GM11168 (cell line): ENCODE measurements around the gene FBXO5.

Source experiments
- in situ Hi-C: fragments of 300-500 bp; cut with MboI; formaldehyde crosslinking; loops from one replicate; pipeline ENCODE4 v1.12.0; 2022; ENCODE audit warnings: low sequenced_read_pairs; ENCODE audit not compliant: unreplicated experiment

The FBXO5 gene

GRCh38 chr6:152959333-152959732, 23.5 kb downstream of the FBXO5 start:
- in situ Hi-C loops: no loop called here

- in situ Hi-C loops: no loop called here
Measured at GRCh38 chr6:152957796-152958195, 25.0 kb downstream of the FBXO5 start.

- in situ Hi-C loops: no loop called here
Measured at GRCh38 chr6:152954443-152954842, 28.4 kb downstream of the FBXO5 start.

- in situ Hi-C loops: no loop called here
Measured at GRCh38 chr6:152952866-152953509, 29.9 kb downstream of the FBXO5 start.

GRCh38 chr6:152952045-152952444, 30.8 kb downstream of the FBXO5 start:
- in situ Hi-C loops: no loop called here

- in situ Hi-C loops: no loop called here
Measured at GRCh38 chr6:152950240-152950639, 32.6 kb downstream of the FBXO5 start.

GRCh38 chr6:152948150-152948768, 34.6 kb downstream of the FBXO5 start:
- in situ Hi-C loops: no loop called here

- in situ Hi-C loops: no loop called here
Measured at GRCh38 chr6:152946995-152947394, 35.8 kb downstream of the FBXO5 start.

- in situ Hi-C loops: no loop called here
Measured at GRCh38 chr6:152946484-152946883, 36.4 kb downstream of the FBXO5 start.

GRCh38 chr6:152943260-152943897, 39.5 kb downstream of the FBXO5 start:
- in situ Hi-C loops: no loop called here

GRCh38 chr6:152942319-152942869, 40.4 kb downstream of the FBXO5 start:
- in situ Hi-C loops: no loop called here

GRCh38 chr6:152941746-152942145, 41.1 kb downstream of the FBXO5 start:
- in situ Hi-C loops: no loop called here

GRCh38 chr6:152932865-152933264, 50.0 kb downstream of the FBXO5 start:
- in situ Hi-C loops: no loop called here

- in situ Hi-C loops: no loop called here
Measured at GRCh38 chr6:152922706-152923105, 60.1 kb downstream of the FBXO5 start.
